ENCODE measurements around the gene ZNF223. TPM values are rescaled to one million over a fixed set of nuclear protein-coding genes. Genes with fewer than 3 reads are reported as not detected.
A peak's percentile ranks its signal among the peaks of the same experiment; 100 is the strongest.

ZNF223 gene
- 3.0 TPM for total RNA-seq

DNA sequence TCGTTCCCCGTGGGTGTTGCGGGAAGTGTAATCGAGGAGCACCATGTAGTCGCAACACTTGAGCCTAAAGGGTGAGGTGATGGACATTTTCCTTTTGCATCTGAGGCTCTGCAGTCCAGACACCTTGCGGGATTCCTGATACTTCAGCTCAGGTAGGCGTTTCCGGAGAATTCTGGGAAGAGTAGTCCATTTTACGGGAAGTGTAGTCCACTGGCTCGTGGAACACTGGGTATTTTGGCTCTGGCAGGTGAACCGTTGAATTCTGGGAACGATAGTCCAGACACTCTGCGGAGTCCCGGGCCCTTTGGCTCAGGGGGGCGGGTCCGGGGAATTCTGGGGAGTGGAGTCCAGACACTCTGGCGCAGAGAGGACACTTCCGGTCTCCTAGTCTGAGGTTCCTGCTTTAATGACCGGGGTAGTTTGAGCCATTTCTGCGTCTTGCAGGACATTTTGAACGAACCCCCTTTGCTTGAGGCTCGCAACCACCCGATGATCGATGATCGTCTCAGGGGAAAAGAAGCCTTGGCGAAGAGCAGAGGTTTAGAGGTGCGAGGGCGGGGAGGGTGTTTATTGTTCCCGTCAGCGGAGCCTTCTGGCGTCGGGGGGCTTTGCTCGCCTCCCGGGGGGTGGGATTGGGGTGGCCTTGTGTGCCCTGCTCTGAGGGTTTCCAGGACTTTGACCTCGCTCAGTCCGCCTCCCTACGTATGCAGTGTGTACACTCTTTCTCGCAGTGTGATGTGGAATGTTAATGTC, at the start of gene ZNF223:
TSS of gene ZNF223 (plus strand) at position 387 of the 753 bp plus-strand sequence. CDS start 3,141 bp downstream, outside the sequence.
- DNase-seq (ENCODE audit: low read depth in 2 of 3, low spot score in 2 of 3): peak; percentile 19 to 83 (median 79)

- DNase-seq (ENCODE audit: low read depth in 2 of 3, low spot score in 2 of 3): no peak
Measured at GRCh38 chr19:44002212-44002565, 49.6 kb upstream of the ZNF223 start.

DNA sequence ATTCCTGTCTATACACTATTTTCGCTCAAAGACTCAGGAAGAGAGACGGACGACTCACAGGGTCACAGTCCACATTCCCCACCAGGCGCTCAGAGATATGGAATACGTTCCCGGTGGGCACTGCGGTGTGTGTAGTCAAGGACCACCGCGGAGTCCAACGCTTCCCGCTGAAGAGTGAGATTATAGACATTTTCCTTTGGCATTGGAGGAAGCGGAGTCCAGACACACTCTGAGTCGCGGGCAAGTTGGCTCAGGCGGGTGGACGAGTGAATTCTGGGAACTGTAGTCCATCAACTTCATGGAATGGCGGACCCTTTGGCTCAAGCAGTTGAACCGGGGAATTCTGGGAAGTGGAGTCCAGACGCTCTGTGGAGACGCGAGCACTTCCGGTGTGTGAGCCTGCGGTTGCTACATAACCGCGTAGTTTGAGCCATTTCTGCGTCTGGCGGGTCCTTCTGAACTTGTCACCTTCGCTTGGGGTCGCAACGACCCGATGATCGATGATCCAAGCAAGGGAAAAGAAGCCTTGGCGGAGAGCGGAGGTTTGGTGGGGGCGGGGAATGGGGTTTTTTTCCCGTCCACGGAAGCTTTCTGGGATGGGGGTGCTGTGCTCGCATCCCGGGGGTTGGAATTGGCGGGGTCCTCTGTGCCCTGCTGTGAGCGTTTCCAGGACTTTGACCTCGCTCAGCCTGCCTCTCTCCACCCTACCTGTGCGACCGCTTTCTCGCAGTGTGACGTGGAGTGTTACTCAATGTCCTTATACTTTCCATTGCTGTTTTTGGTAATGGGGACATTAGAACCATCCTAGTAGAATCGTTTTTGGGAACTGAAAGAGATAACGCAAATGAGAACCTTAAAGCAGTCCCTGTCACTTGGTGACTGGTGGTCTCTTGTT, 49.0 kb upstream of the ZNF223 start, which contains the start of gene ZNF230:
TSS of gene ZNF230 (plus strand) at position 392 of the 895 bp plus-strand sequence. CDS start 4,122 bp downstream, outside the sequence.
- peak; percentile 58 to 97 (median 93) for DNase-seq (ENCODE audit: low read depth in 2 of 3, low spot score in 2 of 3)

- DNase-seq (ENCODE audit: low read depth in 2 of 3, low spot score in 2 of 3): peak in 2 of 3 donors; percentile 19 to 53
Measured at GRCh38 chr19:44003461-44004009, 48.3 kb upstream of the ZNF223 start.

DNA sequence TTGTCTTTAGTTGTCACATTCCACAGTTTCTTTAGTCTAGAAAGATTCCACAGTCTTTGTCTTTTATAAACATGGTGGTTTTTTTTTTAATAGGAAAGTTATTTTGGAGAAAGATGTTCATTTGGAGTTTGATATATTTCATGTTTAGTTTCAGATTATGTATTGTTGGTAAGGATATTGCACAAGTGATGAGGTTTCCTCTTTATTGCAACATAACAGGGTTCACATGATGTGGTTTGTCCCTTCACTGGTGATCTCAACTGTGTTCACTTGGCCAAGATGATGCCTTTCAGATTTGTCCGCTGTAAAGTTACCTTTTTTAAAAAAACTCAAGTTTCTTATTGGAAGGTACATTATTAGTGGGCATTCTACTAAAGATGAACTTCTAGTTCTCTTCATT, 45.9 kb upstream of the ZNF223 start:
- peak in 2 of 3 donors; percentile 14 to 34 for DNase-seq (ENCODE audit: low read depth in 2 of 3, low spot score in 2 of 3)

GRCh38 chr19:44007473-44007872, 44.4 kb upstream of the ZNF223 start:
- DNase-seq (ENCODE audit: low read depth in 2 of 3, low spot score in 2 of 3): no peak

GRCh38 chr19:44010468-44010867, 41.4 kb upstream of the ZNF223 start:
- peak in 1 of 3 donors; percentile 6 for DNase-seq (ENCODE audit: low read depth in 2 of 3, low spot score in 2 of 3)

GRCh38 chr19:44019498-44019897, 32.3 kb upstream of the ZNF223 start:
- no peak for DNase-seq (ENCODE audit: low read depth in 2 of 3, low spot score in 2 of 3)

- no peak for DNase-seq (ENCODE audit: low read depth in 2 of 3, low spot score in 2 of 3)
Measured at GRCh38 chr19:44021221-44021620, 30.6 kb upstream of the ZNF223 start.

GRCh38 chr19:44024900-44025216, 27.0 kb upstream of the ZNF223 start:
- no peak for DNase-seq (ENCODE audit: low read depth in 2 of 3, low spot score in 2 of 3)

DNA sequence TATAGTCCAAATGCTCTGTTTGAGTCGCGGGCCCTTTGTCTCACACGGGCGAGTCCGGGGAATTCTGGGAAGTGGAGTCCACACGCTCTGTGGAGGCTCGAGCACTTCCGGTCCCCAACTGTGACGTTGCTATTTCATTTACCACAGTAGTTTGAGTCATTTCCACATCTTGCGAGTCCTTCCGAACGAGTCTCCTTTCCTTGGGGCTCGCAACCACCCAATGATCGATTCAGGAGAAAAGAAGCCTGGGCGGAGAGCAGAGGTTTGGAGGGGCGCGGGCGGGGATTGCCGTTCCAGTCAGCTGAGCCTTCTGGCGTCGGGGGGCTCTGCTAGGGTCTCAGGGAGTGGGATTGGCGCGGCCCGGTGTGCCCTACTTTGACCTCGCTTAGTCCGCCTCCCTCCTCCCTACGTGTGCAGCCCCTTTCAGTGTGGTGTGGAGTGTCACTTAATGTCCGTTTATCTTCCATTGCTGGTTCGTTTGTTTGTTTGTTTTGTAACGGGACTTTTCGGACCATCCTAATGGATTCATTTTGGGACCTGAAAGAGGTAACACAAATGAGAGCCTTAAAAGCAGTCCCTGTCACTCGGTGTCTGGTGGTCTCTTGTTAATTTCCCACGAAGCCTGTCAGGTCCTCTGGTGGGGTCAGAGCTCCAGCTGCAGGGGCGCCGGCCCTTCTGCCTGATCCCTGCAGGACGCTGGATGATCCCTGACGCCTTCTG, 26.5 kb upstream of the ZNF223 start, which contains the start of gene ZNF222:
TSS of gene ZNF222 (plus strand) at position 163 of the 720 bp plus-strand sequence. CDS start at position 221, 58 bp downstream.
- peak; percentile 33 to 96 (median 92) for DNase-seq (ENCODE audit: low read depth in 2 of 3, low spot score in 2 of 3)

GRCh38 chr19:44026622-44027021, 25.2 kb upstream of the ZNF223 start:
- DNase-seq (ENCODE audit: low read depth in 2 of 3, low spot score in 2 of 3): no peak

DNA sequence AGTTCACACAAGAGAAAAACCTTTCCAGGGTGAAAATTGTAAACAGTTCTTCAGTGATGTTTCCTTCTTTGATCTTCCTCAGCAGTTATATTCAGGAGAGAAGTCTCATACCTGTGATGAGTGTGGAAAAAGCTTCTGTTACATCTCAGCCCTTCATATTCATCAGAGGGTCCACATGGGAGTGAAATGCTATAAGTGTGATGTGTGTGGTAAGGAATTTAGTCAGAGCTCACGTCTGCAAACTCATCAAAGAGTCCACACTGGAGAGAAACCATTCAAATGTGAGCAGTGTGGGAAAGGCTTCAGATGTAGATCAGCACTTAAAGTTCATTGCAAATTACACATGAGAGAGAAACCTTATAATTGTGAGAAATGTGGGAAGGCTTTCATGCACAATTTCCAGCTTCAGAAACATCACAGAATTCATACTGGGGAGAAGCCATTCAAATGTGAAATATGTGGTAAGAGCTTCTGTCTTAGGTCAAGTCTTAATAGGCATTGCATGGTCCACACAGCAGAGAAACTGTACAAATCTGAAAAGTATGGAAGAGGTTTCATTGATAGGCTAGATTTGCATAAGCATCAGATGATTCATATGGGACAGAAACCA, 19.7 kb upstream of the ZNF223 start:
- DNase-seq (ENCODE audit: low read depth in 2 of 3, low spot score in 2 of 3): peak in 1 of 3 donors; percentile 4

GRCh38 chr19:44042147-44042546, 9.7 kb upstream of the ZNF223 start:
- no peak for DNase-seq (ENCODE audit: low read depth in 2 of 3, low spot score in 2 of 3)

DNA sequence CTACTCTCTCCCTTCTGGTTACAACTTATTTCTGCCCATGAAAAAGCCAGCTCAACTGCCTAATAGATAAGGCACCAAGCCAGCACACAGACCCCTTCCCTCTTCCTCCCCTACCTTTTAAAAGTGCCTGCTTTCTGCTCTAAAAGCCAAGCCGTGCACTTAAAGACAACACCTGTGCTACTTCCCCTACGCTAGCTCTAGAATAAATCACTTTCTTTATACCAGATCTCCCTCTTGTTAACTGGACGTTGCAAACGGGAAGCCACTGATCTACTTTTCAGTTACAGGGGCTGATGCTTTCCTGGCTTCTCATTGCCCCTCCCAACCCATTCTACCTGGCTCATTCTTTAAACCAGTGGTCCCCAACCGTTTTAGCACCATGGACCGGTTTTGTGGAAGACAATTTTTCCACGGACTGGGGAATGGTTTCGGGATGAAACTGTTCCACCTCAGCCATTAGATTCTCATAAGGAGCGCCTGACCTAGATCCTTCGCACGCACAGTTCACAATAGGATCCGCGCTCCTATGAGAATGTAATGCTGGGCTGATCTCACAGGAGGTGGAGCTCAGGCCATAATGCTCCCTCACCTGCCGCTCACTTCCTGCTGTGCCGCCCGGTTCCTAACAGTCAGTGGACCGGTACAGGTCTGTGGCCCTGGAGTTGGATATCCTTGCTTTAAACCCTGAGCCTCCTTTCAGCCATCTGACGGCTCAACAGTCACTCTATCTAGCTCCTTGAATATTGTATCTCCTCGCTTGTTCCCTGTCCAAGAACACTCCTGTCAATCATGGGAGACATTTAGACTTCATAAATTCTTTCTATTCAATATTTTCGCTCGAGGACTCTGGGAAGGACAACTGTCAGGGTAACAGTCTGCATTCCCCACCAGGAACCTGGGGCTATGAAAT, 841 bp upstream of the ZNF223 start:
- DNase-seq (ENCODE audit: low read depth in 2 of 3, low spot score in 2 of 3): peak in 2 of 3 donors; percentile 14 to 26

DNA sequence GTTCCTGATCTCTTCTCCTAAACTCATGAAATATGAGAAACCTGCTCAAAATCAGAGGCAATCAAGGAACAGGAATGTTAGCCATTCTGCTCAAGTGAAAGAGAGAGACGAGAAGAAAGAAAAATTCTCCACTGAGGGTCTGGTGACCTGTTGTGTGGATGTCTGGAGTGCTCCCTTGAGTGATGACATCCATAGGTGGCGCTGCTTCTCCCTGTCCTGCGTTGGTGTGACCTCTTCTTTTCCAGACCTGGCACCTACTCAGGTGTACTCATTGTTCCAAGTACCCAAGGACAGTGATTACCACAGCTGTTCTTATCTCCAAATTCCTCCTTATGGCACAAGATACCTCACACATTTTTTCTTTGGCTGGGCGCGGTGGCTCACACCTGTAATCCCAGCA, 4.0 kb downstream of the ZNF223 start:
- DNase-seq (ENCODE audit: low read depth in 2 of 3, low spot score in 2 of 3): no peak

GRCh38 chr19:44059229-44059628, 7.4 kb downstream of the ZNF223 start:
- no peak for DNase-seq (ENCODE audit: low read depth in 2 of 3, low spot score in 2 of 3)

DNA sequence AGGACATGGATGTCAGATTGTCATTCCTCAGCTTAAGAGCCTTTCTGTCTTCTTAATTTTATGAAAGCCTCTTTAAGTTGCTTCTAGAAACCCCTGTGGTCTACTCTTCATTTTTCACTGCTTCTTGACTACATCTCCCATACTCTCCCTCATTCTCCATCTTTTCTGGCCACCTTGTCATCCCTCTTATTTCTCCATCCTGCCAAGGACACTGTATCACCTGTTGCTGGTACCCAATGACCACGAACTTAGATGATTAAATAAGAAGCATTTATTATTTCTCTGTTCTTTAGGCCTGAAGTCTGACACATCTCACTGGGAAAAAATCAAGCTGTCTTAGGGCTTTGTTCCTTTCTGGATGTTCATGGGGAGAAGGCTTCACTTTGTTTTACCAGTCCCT, 9.2 kb downstream of the ZNF223 start:
- DNase-seq (ENCODE audit: low read depth in 2 of 3, low spot score in 2 of 3): no peak

DNA sequence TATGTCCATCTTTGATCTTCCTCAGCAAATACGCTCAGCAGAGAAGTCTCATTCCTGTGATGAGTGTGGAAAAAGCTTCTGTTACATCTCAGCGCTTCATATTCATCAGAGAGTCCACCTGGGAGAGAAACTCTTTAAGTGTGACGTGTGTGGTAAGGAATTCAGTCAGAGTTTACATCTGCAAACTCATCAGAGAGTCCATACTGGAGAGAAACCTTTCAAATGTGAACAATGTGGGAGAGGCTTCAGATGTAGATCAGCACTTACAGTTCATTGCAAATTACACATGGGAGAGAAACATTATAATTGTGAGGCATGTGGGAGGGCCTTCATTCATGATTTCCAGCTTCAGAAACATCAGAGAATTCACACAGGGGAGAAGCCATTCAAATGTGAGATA, 14.5 kb downstream of the ZNF223 start:
- no peak for DNase-seq (ENCODE audit: low read depth in 2 of 3, low spot score in 2 of 3)
